Neural cell (in vitro differentiated cells): Measurements from ENCODE around the gene ALKBH3. TPM values are rescaled to one million over a fixed set of nuclear protein-coding genes. Genes with fewer than 3 reads are reported as not detected.
A peak's percentile ranks its signal among the peaks of the same experiment; 100 is the strongest.

Experiments
- H2AFZ ChIP-seq: fragments of 200-600, 300-800 bp; sonication (generic), shearing (Covaris generic); 2 replicates; pipeline ENCODE4 v1.6.0; 2014; ENCODE audit warnings: low read depth, mild to moderate bottlenecking, antibody characterized with exemption, low read length, moderate library complexity
- H3F3A ChIP-seq: fragments of 200-600 bp; shearing (Covaris generic); 2 replicates; pipeline ENCODE4 v1.6.1; 2016; ENCODE audit warnings: mild to moderate bottlenecking, moderate library complexity, mixed read lengths, antibody characterized with exemption, low read length; ENCODE audit not compliant: insufficient read depth, poor library complexity, severe bottlenecking
- H3K27ac ChIP-seq: fragments of 200-600, 300-800 bp; sonication (generic), shearing (Covaris generic); 2 replicates; pipeline ENCODE4 v1.5.1; 2014; ENCODE audit warnings: mild to moderate bottlenecking, low read length, moderate library complexity
- H3K27me3 ChIP-seq: fragments of 300-800, 200-600 bp; sonication (generic), shearing (Covaris generic); 2 replicates; pipeline ENCODE4 v1.6.0; 2014; ENCODE audit warnings: mild to moderate bottlenecking, low read depth, low read length, moderate library complexity; ENCODE audit not compliant: insufficient read depth
- H3K36me3 ChIP-seq: fragments of 300-800, 200-600 bp; sonication (generic), shearing (Covaris generic); 2 replicates; pipeline ENCODE4 v1.5.1; 2014; ENCODE audit warnings: mild to moderate bottlenecking, antibody characterized with exemption, low read length, moderate library complexity; ENCODE audit not compliant: insufficient read depth
- H3K4me2 ChIP-seq: fragments of 300-800, 200-600 bp; sonication (generic), shearing (Covaris generic); 2 replicates; pipeline ENCODE4 v1.6.0; 2014; ENCODE audit warnings: mild to moderate bottlenecking, low read length
- H3K4me3 ChIP-seq: fragments of 300-800, 200-600 bp; sonication (generic), shearing (Covaris generic); 2 replicates; pipeline ENCODE4 v1.5.1; 2014; ENCODE audit warnings: mild to moderate bottlenecking, low read length, moderate library complexity
- H3K79me2 ChIP-seq: fragments of 200-600 bp; shearing (Covaris generic); replicated peaks from 2 replicates; pipeline ENCODE4 v1.6.0; 2014; ENCODE audit warnings: mild to moderate bottlenecking, low read length, moderate library complexity; ENCODE audit not compliant: insufficient read depth
- H3K9ac ChIP-seq: fragments of 300-800, 200-600 bp; sonication (generic), shearing (Covaris generic); 2 replicates; pipeline ENCODE4 v1.6.1; 2016; ENCODE audit warnings: mild to moderate bottlenecking, low read length, mixed read lengths
- H3K9me2 ChIP-seq: fragments of 200-600 bp; shearing (Covaris generic); 2 replicates; pipeline ENCODE4 v1.6.1; 2016; ENCODE audit warnings: mild to moderate bottlenecking, low read length, mixed read lengths; ENCODE audit not compliant: insufficient read depth
- H3K9me3 ChIP-seq: fragments of 200-600, 300-800 bp; sonication (generic), shearing (Covaris generic); 2 replicates; pipeline ENCODE4 v1.6.1; 2016; ENCODE audit warnings: mild to moderate bottlenecking, mixed run types, low read length, moderate library complexity, mixed read lengths
- H4K20me1 ChIP-seq: fragments of 200-600 bp; shearing (Covaris generic); 2 replicates; pipeline ENCODE4 v1.6.1; 2016; ENCODE audit warnings: mild to moderate bottlenecking, mixed run types; ENCODE audit not compliant: insufficient read depth
- CTCF ChIP-seq: fragments of 450-650 bp; IDR thresholded peaks from 2 replicates; pipeline ENCODE4 v1.5.1; 2014; ENCODE audit warnings: antibody characterized with exemption, mild to moderate bottlenecking, moderate library complexity; ENCODE audit not compliant: poor library complexity, severe bottlenecking
- EP300 ChIP-seq: fragments of 450-650 bp; conservative IDR thresholded peaks from 2 replicates; pipeline ENCODE4 v1.6.1; 2014; ENCODE audit warnings: antibody characterized with exemption, mild to moderate bottlenecking, moderate library complexity; ENCODE audit not compliant: poor library complexity, severe bottlenecking
- EZH2 ChIP-seq: fragments of 200-600, 300-800 bp; shearing (Covaris generic), sonication (generic); IDR thresholded peaks from 2 replicates; pipeline ENCODE4 v1.6.1; 2014; ENCODE audit warnings: antibody characterized with exemption, low read length, borderline replicate concordance, mild to moderate bottlenecking; ENCODE audit not compliant: insufficient read depth, poor library complexity, severe bottlenecking
- MXI1 ChIP-seq: fragments of 450-650 bp; conservative IDR thresholded peaks from 2 replicates; pipeline ENCODE4 v1.6.1; 2014; ENCODE audit warnings: antibody characterized with exemption, mild to moderate bottlenecking; ENCODE audit not compliant: poor library complexity, severe bottlenecking
- POLR2AphosphoS5 ChIP-seq: IDR thresholded peaks from 2 replicates; pipeline ENCODE4 v1.6.1; 2012
- RAD21 ChIP-seq: fragments of 450-650 bp; conservative IDR thresholded peaks from 2 replicates; pipeline ENCODE4 v1.6.1; 2014; ENCODE audit warnings: antibody characterized with exemption, mild to moderate bottlenecking, moderate library complexity
- REST ChIP-seq: IDR thresholded peaks from 2 replicates; pipeline ENCODE4 v1.6.1; 2012; ENCODE audit warnings: borderline replicate concordance
- SMC3 ChIP-seq: fragments of 450-650 bp; conservative IDR thresholded peaks from 2 replicates; pipeline ENCODE4 v1.6.1; 2014; ENCODE audit warnings: antibody characterized with exemption, mild to moderate bottlenecking, moderate library complexity; ENCODE audit not compliant: poor library complexity
- TAF1 ChIP-seq: IDR thresholded peaks from 2 replicates; pipeline ENCODE4 v1.6.1; 2012; ENCODE audit warnings: low read depth
- polyA minus RNA-seq: library from RNA; depleted of rRNA, polyadenylated mRNA; stranded (reverse); fragments of >200 nt; gene quantifications from 2 replicates; pipeline ENCODE4 v1.2.3, GENCODE V29; 2014
- polyA plus RNA-seq: library from polyadenylated mRNA; depleted of rRNA; stranded (reverse); fragments of >200 nt; gene quantifications from 2 replicates; pipeline ENCODE4 v1.2.3, GENCODE V29; 2014

ALKBH3 gene
- polyA plus RNA-seq = 27.0 and 34.7 TPM in 2 replicates
- polyA minus RNA-seq = 27.3 and 29.3 TPM in 2 replicates

GRCh38 chr11:43880640-43881159, at the start of gene ALKBH3:
ALKBH3 (plus strand) TSS chr11:43880831; CDS start chr11:43882653, 1,822 bp downstream.
- TF ChIP-seq REST (peak; percentile 44), EZH2 (no peak), POLR2AphosphoS5 (peak; percentile 76), MXI1 (peak; percentile 56), TAF1 (peak; percentile 82), CTCF (no peak), EP300 (peak; percentile 46), SMC3 (no peak), RAD21 (no peak)
- peaks cover 10% of the 10 kb centered on the region for H3K79me2 ChIP-seq
- H3F3A ChIP-seq = no peaks in the 10 kb centered on the region
- H3K9me2 ChIP-seq = no peaks in the 10 kb centered on the region
- H3K27ac ChIP-seq = peak within 1 kb of the TSS; percentile 36
- peak within 1 kb of the TSS; percentile 83 for H3K4me2 ChIP-seq
- peak within 1 kb of the TSS; percentile 75 for H3K9ac ChIP-seq
- H2AFZ ChIP-seq = peak within 1 kb of the TSS; percentile 58
- no peaks in the 10 kb centered on the region for H3K36me3 ChIP-seq
- H3K4me3 ChIP-seq = peak within 1 kb of the TSS; percentile 73
- no peaks in the 10 kb centered on the region for H4K20me1 ChIP-seq
- H3K27me3 ChIP-seq = no peaks in the 10 kb centered on the region
- H3K9me3 ChIP-seq = no peaks in the 10 kb centered on the region

DNA sequence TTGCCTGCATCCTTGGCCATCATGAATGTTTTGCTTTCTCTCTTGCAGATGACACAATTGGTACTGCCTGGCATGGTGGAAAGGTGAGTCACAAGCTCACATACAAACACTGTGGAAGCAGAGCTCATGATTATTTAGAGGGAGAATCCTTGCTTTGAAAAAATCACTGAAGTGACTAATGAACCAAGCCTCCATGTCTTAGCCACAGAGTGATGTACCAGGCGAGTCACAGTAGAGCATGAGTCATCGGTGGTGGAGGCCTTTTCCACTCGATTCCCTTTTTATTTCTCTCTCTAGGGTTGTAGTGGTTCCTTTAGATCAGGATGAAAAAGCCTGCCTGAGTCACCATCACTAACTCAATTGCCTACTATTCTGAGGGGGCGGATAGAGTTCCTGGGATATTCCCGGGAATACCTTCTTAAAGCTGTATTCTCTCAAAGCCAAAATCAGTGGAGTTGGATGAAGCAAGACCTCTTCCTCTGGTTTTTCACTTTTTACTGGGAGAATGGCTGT, 49.6 kb upstream of the ALKBH3 start:
- peak; percentile 43 for TF ChIP-seq REST
- TF ChIP-seq EP300 = no peak
- no peaks in the 10 kb centered on the region for H4K20me1 ChIP-seq
- H3K4me2 ChIP-seq = no peak overlapping the region
- H3K4me3 ChIP-seq = peak overlapping the region; percentile 35
- H3K36me3 ChIP-seq = peaks cover 4% of the 10 kb centered on the region
- peak overlapping the region; percentile 2 for H3K27ac ChIP-seq
- peaks cover 9% of the 10 kb centered on the region for H3K79me2 ChIP-seq
- no peak overlapping the region for H3K9ac ChIP-seq
- no peaks in the 10 kb centered on the region for H3F3A ChIP-seq
- no peaks in the 10 kb centered on the region for H3K27me3 ChIP-seq
- no peaks in the 10 kb centered on the region for H3K9me3 ChIP-seq
- no peaks in the 10 kb centered on the region for H3K9me2 ChIP-seq
- no peak overlapping the region for H2AFZ ChIP-seq
